Activated CD4-positive, alpha-beta memory T cell treated with anti-CD3 and anti-CD28 coated beads for 36 hours (primary cell): ENCODE data around the gene ZSCAN22. TPM values are rescaled to one million over a fixed set of nuclear protein-coding genes. Genes with fewer than 3 reads are reported as not detected.

ENCODE experiments used
- CTCF ChIA-PET: fragments of 350-600 bp; sonication (Branson Sonifier 250); formaldehyde crosslinking; loops from one replicate; lab custom pipeline; 2021; ENCODE audit warnings: antibody characterized with exemption, inconsistent platforms; lab: Charles Lee
- POLR2A ChIA-PET: fragments of 350-600 bp; sonication (Branson Sonifier 250); formaldehyde crosslinking; loops from one replicate; lab custom pipeline; 2021; ENCODE audit warnings: antibody characterized with exemption; lab: Charles Lee
- DNase-seq: peaks from one replicate; pipeline ENCODE4 v3.0.0-alpha.2; 2020
- H3K27ac Mint-ChIP-seq: one replicate; pipeline ENCODE4 v1.8.0; 2021; ENCODE audit warnings: mixed read lengths
- H3K27me3 Mint-ChIP-seq: one replicate; pipeline ENCODE4 v1.8.0; 2021; ENCODE audit warnings: mixed read lengths
- H3K36me3 Mint-ChIP-seq: one replicate; pipeline ENCODE4 v1.8.0; 2021; ENCODE audit warnings: mixed read lengths
- H3K4me1 Mint-ChIP-seq: one replicate; pipeline ENCODE4 v1.8.0; 2021; ENCODE audit warnings: low read depth, mixed read lengths
- H3K4me3 Mint-ChIP-seq: one replicate; pipeline ENCODE4 v1.8.0; 2021; ENCODE audit warnings: mild to moderate bottlenecking, mixed read lengths
- H3K9me3 Mint-ChIP-seq: one replicate; pipeline ENCODE4 v1.8.0; 2021; ENCODE audit warnings: mixed read lengths
- intact Hi-C: fragments of 100-400 bp; cut with micrococcal nuclease; formaldehyde crosslinking; loops from one replicate; pipeline ENCODE4 v1.15.1; 2023
- total RNA-seq, 2 experiments: library from RNA; stranded (reverse); gene quantifications; one replicate each; pipeline ENCODE4 v1.2.3, GENCODE V29; 2021

The ZSCAN22 gene
- total RNA-seq, 2 experiments from 2014 or later: 3.1 to 3.3 TPM

DNA sequence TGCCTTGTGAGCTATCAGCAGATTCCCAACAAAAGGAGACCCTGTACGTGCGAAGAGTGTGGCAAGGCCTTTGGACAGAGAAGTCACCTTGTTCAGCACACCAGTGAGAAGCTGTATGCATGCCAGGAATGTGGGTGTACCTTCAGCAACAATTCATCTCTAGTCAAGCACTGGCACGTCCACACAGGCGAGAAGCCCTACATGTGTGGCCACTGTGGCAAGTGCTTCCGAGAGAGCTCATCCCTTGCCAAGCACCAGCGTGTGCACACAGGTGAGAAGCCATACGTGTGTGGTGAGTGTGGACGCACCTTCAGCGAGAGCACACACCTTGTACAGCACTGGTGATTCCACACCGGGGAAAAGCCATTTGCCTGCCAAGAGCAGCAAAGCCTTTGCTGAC is 7.6 kb upstream of the ZSCAN22 start:
- CTCF ChIA-PET: no interaction called here
- H3K4me1 Mint-ChIP-seq: no peaks in the 10 kb centered on the region
- H3K27ac Mint-ChIP-seq: no peak overlapping the region
- no peaks in the 10 kb centered on the region for H3K9me3 Mint-ChIP-seq
- intact Hi-C loops: no loop called here
- no peak overlapping the region for H3K4me3 Mint-ChIP-seq
- H3K36me3 Mint-ChIP-seq: peaks cover 16% of the 10 kb centered on the region
- no peaks in the 10 kb centered on the region for H3K27me3 Mint-ChIP-seq
- DNase-seq: no peak
- POLR2A ChIA-PET: no interaction called here

GRCh38 chr19:58325311-58326022 is 1.3 kb upstream of the ZSCAN22 start:
- Mint-ChIP-seq H3K27ac (no peak overlapping the region), H3K27me3 (no peaks in the 10 kb centered on the region), H3K9me3 (no peaks in the 10 kb centered on the region), H3K4me1 (peaks cover 4% of the 10 kb centered on the region), H3K4me3 (no peak overlapping the region), H3K36me3 (peaks cover 1% of the 10 kb centered on the region)
- intact Hi-C loops: loop anchor here (1.0 to 5.0 kb wide), 5 partner anchors 20 to 194 kb away; partner anchors contain the start of genes ERVK3-1, ZBTB45, ZNF497 and ZNF584
- ChIA-PET CTCF (interaction anchor here (2.8 kb wide), 1 partner anchor 195 kb away, joined by 11 read pairs; the partner anchor contains the start of gene ZBTB45), POLR2A (interaction anchor here (0.5 to 0.6 kb wide), 2 partner anchors 63 to 564 kb away, joined by 3 read pairs; no protein-coding TSS in a partner anchor)
- peak; percentile 29 for DNase-seq

GRCh38 chr19:58326501-58326913 is 287 bp upstream of the ZSCAN22 start:
- Mint-ChIP-seq H3K9me3 (no peaks in the 10 kb centered on the region), H3K4me1 (peaks cover 4% of the 10 kb centered on the region), H3K27ac (no peak overlapping the region), H3K4me3 (no peak overlapping the region), H3K36me3 (peaks cover 1% of the 10 kb centered on the region), H3K27me3 (no peaks in the 10 kb centered on the region)
- intact Hi-C loops: loop anchor here (1.0 to 5.0 kb wide), 5 partner anchors 21 to 193 kb away; partner anchors contain the start of genes ERVK3-1, ZBTB45, ZNF497 and ZNF584
- POLR2A ChIA-PET: interaction anchor here (0.6 to 1.4 kb wide), 5 partner anchors 9 to 218 kb away, joined by 3 to 8 read pairs (median 3); partner anchors contain the start of genes TRIM28 and ZNF497
- CTCF ChIA-PET: interaction anchor here (0.7 to 2.8 kb wide), 3 partner anchors 9 to 194 kb away, joined by 3 to 11 read pairs (median 8); partner anchors contain the start of gene ZBTB45
- DNase-seq: no peak

DNA sequence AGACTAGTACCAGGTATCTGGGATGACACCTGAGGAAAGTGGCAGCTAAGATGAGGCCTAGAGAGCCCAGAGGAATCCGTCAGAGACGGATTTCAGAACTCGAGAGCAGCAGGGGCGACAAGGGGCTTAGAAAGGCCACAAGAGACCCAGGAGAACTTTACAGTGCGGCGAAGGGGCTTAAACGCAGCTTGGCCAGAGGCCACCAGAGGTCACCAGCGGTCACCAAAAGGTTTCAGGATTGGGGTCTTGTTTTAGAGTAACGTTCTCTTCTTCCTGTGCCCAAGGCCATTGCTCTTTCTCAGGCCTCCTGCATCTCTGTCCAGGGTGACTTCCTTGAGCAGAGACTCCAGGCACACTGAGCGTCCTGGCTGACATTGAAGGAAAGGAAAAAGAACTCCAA is 2.2 kb downstream of the ZSCAN22 start:
- no peaks in the 10 kb centered on the region for H3K9me3 Mint-ChIP-seq
- H3K4me3 Mint-ChIP-seq: no peak overlapping the region
- intact Hi-C loops: loop anchor here (5.0 kb wide), 1 partner anchor 78 kb away; the partner anchor contains the start of gene ZNF584
- H3K4me1 Mint-ChIP-seq: peaks cover 4% of the 10 kb centered on the region
- H3K27me3 Mint-ChIP-seq: no peaks in the 10 kb centered on the region
- ChIA-PET POLR2A (no interaction called here), CTCF (interaction anchor here (1.0 to 1.6 kb wide), 2 partner anchors 61 to 185 kb away, joined by 3 read pairs; no protein-coding TSS in a partner anchor)
- no peak overlapping the region for H3K27ac Mint-ChIP-seq
- DNase-seq: peak; percentile 24
- H3K36me3 Mint-ChIP-seq: no peaks in the 10 kb centered on the region

GRCh38 chr19:58330458-58330857 is 3.7 kb downstream of the ZSCAN22 start:
- CTCF ChIA-PET: interaction anchor here (1.0 kb wide), 1 partner anchor 16 kb away, joined by 7 read pairs; no protein-coding TSS in a partner anchor
- no peaks in the 10 kb centered on the region for H3K9me3 Mint-ChIP-seq
- intact Hi-C loops: no loop called here
- H3K4me1 Mint-ChIP-seq: peaks cover 4% of the 10 kb centered on the region
- peaks cover 6% of the 10 kb centered on the region for H3K36me3 Mint-ChIP-seq
- no peaks in the 10 kb centered on the region for H3K27me3 Mint-ChIP-seq
- no peak overlapping the region for H3K4me3 Mint-ChIP-seq
- H3K27ac Mint-ChIP-seq: no peak overlapping the region
- POLR2A ChIA-PET: no interaction called here
- no peak for DNase-seq

DNA sequence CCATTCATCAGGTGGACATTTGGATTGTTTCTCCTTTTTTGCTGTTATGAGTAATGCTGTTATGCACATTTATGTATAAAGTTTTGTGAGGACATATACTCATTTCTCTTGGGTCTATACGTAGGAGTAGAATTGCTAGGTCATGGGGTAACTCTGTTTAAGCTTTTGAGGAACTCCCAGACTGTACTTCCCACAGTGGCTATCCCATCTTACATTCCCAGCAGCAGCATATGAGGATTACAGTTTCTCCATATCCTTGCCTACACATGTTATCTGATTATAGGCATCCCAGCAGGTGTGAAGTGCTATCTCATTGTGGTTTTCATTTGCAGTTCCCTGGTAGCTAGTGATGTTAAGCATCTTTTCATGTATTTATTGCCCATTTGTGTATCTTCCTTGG is 5.9 kb downstream of the ZSCAN22 start:
- ChIA-PET POLR2A (no interaction called here), CTCF (interaction anchor here (0.9 kb wide), 1 partner anchor 15 kb away, joined by 4 read pairs; no protein-coding TSS in a partner anchor)
- DNase-seq: no peak
- no peaks in the 10 kb centered on the region for H3K9me3 Mint-ChIP-seq
- H3K4me1 Mint-ChIP-seq: peaks cover 4% of the 10 kb centered on the region
- H3K36me3 Mint-ChIP-seq: peaks cover 11% of the 10 kb centered on the region
- no peak overlapping the region for H3K27ac Mint-ChIP-seq
- no peaks in the 10 kb centered on the region for H3K27me3 Mint-ChIP-seq
- intact Hi-C loops: no loop called here
- no peak overlapping the region for H3K4me3 Mint-ChIP-seq

DNA sequence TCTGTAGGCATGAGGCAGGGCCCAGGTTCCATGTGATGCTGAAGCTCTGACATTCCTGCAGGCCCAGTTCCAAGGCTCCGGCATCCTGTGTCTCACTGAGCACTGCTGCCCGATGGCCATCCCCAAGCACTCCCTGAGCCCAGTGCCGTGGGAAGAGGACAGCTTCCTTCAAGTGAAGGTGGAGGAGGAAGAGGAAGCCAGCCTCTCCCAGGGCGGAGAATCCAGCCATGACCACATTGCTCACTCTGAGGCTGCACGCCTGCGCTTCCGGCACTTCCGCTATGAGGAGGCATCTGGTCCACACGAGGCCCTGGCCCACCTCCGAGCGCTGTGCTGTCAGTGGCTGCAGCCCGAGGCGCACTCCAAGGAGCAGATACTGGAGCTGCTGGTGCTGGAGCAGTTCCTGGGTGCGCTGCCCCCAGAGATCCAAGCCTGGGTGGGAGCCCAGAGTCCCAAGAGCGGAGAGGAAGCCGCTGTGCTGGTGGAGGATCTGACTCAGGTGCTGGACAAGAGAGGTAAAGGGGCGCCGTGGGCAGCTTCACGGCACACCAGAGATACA is 8.0 kb downstream of the ZSCAN22 start:
- DNase-seq: no peak
- intact Hi-C loops: no loop called here
- Mint-ChIP-seq H3K4me3 (no peak overlapping the region), H3K27ac (no peak overlapping the region), H3K27me3 (no peaks in the 10 kb centered on the region), H3K9me3 (no peaks in the 10 kb centered on the region), H3K4me1 (no peaks in the 10 kb centered on the region), H3K36me3 (peaks cover 27% of the 10 kb centered on the region)
- POLR2A ChIA-PET: no interaction called here
- CTCF ChIA-PET: no interaction called here

GRCh38 chr19:58335630-58336029 is 8.8 kb downstream of the ZSCAN22 start:
- ChIA-PET CTCF (no interaction called here), POLR2A (no interaction called here)
- Mint-ChIP-seq H3K27me3 (no peaks in the 10 kb centered on the region), H3K36me3 (peaks cover 30% of the 10 kb centered on the region), H3K4me3 (no peak overlapping the region), H3K27ac (no peak overlapping the region), H3K9me3 (no peaks in the 10 kb centered on the region), H3K4me1 (no peaks in the 10 kb centered on the region)
- no peak for DNase-seq
- intact Hi-C loops: no loop called here

DNA sequence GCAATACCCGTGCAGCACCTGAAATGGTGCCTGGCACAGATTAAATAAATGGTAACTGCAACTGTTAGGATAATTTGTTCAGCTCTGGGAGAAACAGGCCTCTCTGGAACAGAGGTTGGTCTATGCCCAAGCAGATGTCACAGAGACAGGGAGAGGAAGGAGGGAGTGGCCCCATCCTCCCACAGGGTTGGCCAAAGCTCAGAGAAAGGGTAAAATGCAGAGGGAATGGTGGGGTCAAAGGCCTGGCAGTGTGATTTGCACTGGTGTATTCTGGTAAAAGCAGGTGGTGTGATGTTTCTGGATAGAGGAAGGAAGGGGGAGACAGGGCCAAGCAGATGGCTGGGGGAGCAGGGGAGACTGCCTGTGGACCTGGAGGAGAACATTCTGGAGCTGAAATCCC is 9.4 kb downstream of the ZSCAN22 start:
- Mint-ChIP-seq H3K4me1 (no peaks in the 10 kb centered on the region), H3K4me3 (no peak overlapping the region), H3K27ac (no peak overlapping the region), H3K27me3 (no peaks in the 10 kb centered on the region), H3K9me3 (no peaks in the 10 kb centered on the region), H3K36me3 (peaks cover 35% of the 10 kb centered on the region)
- ChIA-PET POLR2A (no interaction called here), CTCF (no interaction called here)
- DNase-seq: no peak
- intact Hi-C loops: no loop called here

DNA sequence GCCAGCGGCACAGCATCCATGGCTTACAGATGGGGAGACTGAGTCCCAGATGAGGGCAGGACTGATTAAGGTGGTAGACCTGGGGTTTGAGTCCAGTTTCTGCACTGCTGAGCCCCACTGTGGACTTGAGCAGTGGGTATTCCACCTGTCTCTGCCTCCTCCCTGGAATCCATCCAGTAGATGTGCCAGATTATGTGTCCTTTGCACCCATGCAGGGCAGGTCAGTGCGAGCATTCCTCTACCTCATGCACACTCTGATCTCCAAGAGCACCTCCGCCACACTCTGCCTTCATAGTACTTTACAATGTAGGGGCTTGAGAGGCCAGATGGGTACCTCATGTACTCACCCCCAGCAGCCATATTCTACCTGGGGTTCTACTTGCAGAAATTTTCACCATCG is 10.0 kb downstream of the ZSCAN22 start:
- peaks cover 36% of the 10 kb centered on the region for H3K36me3 Mint-ChIP-seq
- CTCF ChIA-PET: no interaction called here
- intact Hi-C loops: no loop called here
- no peak overlapping the region for H3K27ac Mint-ChIP-seq
- H3K9me3 Mint-ChIP-seq: no peaks in the 10 kb centered on the region
- H3K4me1 Mint-ChIP-seq: no peaks in the 10 kb centered on the region
- no peak overlapping the region for H3K4me3 Mint-ChIP-seq
- POLR2A ChIA-PET: no interaction called here
- no peak for DNase-seq
- H3K27me3 Mint-ChIP-seq: no peaks in the 10 kb centered on the region

GRCh38 chr19:58338336-58338735 is 11.5 kb downstream of the ZSCAN22 start:
- Mint-ChIP-seq H3K4me1 (no peaks in the 10 kb centered on the region), H3K27me3 (no peaks in the 10 kb centered on the region), H3K9me3 (no peaks in the 10 kb centered on the region), H3K36me3 (peaks cover 36% of the 10 kb centered on the region), H3K4me3 (no peak overlapping the region), H3K27ac (no peak overlapping the region)
- ChIA-PET POLR2A (no interaction called here), CTCF (no interaction called here)
- intact Hi-C loops: no loop called here
- no peak for DNase-seq

GRCh38 chr19:58338825-58339558 is 12.2 kb downstream of the ZSCAN22 start:
- ChIA-PET CTCF (no interaction called here), POLR2A (no interaction called here)

More at GRCh38 chr19:58338825-58339558, 12.2 kb downstream of the ZSCAN22 start:
- no peaks in the 10 kb centered on the region for H3K4me1 Mint-ChIP-seq
- H3K27ac Mint-ChIP-seq: no peak overlapping the region
- no peak overlapping the region for H3K4me3 Mint-ChIP-seq
- H3K9me3 Mint-ChIP-seq: no peaks in the 10 kb centered on the region
- H3K36me3 Mint-ChIP-seq: peaks cover 36% of the 10 kb centered on the region
- H3K27me3 Mint-ChIP-seq: no peaks in the 10 kb centered on the region
- no peak for DNase-seq
- intact Hi-C loops: no loop called here
